GM21526 (cell line): ENCODE measurements around the gene NUDT8.
"Not testable (repeated sequence)": the region's sequence is repeated elsewhere in the genome, so short reads cannot be mapped to it uniquely, and the experiment has no call there.

Source experiments
- ATAC-seq: cut with Tn5 transposase; IDR thresholded peaks from one replicate; pipeline ENCODE4 v1.9.1; 2021; ENCODE audit warnings: moderate library complexity; ENCODE audit not compliant: unreplicated experiment, low FRiP score

NUDT8 gene

DNA sequence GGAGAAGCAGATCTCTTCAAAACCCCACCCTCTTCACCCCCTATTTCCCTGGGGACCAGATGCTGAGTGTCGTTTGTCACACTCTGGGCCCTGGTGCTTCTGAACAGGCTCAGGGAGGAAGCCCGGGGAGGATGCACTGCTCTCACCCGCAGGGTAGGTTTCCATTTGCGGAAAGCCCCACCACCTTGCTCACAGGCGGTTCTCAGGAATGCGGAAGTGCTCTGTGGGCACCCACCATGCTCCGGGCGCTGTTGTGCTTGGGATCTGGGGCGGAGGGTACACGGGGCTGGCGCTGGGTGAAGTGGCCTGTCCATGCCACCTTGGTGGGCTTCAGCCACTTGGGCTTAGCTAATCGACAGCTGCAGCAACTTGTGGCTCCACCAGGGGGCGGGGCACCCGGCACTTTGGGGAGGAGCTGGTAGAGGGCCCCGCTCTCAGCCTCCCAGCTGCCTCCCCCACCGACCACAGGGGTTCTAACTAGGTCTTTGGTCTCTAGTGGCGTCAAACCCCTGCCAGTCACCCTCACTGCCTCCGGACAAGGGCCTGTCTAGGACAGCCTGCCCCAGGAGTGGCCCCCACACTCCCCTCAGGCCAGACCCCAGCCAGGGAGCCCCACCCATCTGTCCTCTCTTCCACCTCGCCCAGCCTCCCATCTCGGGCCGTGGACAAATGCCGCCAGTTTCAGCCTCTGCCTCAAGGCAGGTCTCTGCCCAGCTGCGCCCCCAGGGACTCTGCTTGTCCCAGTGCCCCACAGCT, 15.6 kb downstream of the NUDT8 start:
- ATAC-seq: no peak

DNA sequence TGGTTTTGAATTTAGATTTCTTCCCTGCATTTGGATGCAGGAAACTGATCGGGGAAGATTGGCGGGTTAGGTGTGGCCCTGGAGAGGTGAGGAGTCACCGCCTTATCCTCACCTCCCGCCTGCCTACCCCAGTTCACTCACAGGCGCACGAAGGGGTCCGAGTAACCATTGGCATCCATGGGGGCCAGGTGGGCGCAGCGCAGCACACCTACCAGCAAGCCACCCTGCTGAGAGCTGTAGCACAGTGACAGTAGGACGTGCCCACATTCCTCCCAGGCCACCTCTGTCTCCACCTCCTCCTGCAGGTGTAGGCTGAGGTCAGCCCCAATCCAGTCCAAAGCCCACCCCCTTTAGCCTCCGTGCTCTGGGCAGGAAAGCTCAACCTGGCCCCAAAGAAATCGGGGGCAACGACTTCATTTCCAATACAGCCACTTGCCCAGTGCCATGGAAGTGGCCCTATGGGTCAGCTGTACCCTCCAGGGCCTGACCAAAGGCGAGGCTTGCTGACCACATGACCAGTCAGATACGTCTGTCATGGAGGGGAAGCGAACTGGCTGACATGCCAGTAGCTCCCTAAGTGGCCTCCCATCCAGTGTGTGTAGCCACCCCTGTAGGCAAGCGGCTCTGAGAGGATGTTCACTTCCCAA, 16.3 kb downstream of the NUDT8 start:
- no peak for ATAC-seq

- no peak for ATAC-seq
Measured at GRCh38 chr11:67612751-67613150, 17.0 kb downstream of the NUDT8 start.

- ATAC-seq: no peak
Measured at GRCh38 chr11:67611704-67612587, 17.8 kb downstream of the NUDT8 start.

GRCh38 chr11:67611165-67611564, 18.6 kb downstream of the NUDT8 start:
- no peak for ATAC-seq

DNA sequence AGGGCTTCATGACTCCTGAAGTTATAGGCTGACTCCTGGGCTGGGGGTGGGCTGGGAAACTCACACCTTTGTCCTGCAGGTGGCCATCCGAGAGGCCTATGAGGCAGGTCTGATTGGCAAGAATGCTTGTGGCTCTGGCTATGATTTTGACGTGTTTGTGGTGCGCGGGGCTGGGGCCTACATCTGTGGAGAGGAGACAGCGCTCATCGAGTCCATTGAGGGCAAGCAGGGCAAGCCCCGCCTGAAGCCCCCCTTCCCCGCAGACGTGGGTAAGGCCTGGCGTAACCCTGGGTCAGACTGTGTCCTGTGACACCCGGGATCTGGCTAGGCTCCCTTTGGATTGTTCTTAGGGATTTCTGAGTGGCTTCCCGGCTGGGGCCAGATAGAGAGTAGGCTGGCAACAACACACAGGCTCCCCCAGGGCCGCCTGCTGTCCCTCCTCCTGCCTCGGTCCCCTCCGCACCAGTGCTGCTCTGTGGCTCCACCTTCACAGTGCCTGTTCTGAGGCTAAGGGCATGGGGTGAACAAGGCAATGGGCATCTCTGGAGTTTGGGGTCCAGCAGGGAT, 19.4 kb downstream of the NUDT8 start:
- no peak for ATAC-seq

- ATAC-seq: no peak
Measured at GRCh38 chr11:67609316-67609715, 20.4 kb downstream of the NUDT8 start.

GRCh38 chr11:67608486-67608885, 21.3 kb downstream of the NUDT8 start:
- ATAC-seq: no peak

DNA sequence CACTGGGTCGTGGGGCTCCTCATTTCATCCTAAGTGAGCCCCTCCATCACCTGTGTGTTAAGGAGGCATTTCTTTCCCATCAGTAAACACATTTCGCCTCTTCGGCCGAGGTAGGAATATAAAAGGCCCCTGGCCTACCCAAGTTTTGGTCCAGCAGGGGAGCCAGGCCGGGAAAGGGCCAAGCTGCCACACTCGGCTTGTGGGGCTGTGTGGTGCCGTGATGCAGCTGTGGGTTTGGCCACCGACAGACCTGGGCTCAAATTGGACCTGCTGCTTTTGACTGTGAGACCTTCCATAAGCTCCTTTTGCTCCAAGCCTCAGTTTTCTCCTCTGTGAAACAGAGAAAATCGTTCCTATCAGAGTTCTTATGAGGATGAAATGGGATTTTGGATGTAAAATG, 22.2 kb downstream of the NUDT8 start:
- ATAC-seq: no peak

- ATAC-seq: peak; percentile 86
Measured at GRCh38 chr11:67606492-67607295, 23.0 kb downstream of the NUDT8 start, which contains the start of gene NDUFV1. TSS of gene NDUFV1 (plus strand) at chr11:67606936. CDS start at chr11:67607005, 69 bp downstream.

GRCh38 chr11:67606093-67606491, 23.6 kb downstream of the NUDT8 start:
- no peak for ATAC-seq

GRCh38 chr11:67605231-67606011, 24.3 kb downstream of the NUDT8 start:
- no peak for ATAC-seq

- ATAC-seq: no peak
Measured at GRCh38 chr11:67604815-67605214, 24.9 kb downstream of the NUDT8 start.

GRCh38 chr11:67604119-67604518, 25.6 kb downstream of the NUDT8 start:
- ATAC-seq: not testable (repeated sequence)

DNA sequence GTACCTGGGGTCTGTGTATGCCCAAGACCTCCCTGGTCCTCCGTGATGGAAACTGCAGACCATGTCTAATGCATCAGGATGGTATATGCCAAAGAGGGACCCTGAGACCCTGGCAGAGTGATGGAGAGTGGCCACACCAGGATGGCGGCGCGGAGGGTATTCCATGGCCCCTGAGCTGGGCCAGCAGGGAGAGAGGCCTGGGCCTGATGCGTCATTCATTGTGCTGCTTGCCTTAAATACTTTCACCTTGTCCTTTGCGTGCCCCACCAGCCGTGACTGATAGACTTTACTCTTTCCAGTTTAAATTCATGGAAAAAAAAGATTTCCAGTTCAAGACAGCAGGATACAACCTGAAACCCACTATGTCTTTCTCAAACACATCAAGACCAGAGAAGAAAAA, 28.6 kb downstream of the NUDT8 start:
- no peak for ATAC-seq

DNA sequence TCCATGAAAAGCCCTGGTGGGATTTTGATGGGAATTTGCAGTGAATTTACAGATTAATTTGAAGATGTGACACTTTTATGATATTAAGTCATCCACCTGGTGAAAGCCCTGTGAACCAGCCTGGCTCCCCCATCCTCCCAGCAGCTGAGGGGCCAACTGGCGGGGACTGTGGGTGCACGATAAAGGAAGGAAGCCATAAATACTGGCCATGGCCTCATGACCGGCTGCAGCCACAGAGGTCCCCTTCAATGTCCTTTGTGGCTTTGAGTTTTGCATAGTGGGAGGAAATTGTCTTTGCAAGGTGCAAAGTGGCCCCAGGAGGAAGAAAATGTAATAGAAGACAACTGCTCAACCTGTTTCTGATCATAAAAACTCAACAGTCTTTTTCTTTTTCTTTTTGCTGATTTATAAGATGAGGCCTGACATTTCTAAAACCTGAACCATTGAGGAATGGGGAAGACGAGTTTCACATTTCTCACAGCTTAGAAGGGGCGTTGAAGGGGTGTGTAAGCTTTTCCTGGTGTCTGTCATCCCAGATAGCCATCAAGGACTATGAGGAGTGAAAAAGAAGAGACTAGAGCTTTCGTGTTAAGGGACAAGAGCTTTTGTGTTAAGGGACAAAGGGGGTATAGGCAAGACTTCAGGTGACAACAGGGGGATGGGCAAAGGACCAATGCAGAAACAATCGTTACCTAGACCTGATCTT, 29.3 kb downstream of the NUDT8 start:
- ATAC-seq: no peak

DNA sequence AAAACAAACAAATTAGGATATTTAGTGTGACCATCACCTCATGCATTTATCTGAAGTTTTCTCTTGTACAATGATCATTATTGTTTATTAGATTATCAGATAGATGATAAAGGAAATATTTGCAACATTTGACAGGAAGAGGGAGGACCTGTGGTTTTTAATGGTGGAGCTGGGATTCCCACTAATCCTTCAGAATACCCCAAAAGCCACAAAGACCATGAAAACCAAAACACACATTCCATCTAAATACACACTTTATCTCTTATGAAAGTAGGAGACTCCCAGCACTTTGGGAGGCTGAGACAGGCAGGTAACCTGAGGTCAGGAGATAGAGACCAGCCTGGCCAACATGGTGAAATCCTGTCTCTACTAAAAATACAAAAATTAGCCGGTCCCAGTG, 30.6 kb downstream of the NUDT8 start:
- ATAC-seq: no peak

- ATAC-seq: not testable (repeated sequence)
Measured at GRCh38 chr11:67597963-67598362, 31.8 kb downstream of the NUDT8 start.

DNA sequence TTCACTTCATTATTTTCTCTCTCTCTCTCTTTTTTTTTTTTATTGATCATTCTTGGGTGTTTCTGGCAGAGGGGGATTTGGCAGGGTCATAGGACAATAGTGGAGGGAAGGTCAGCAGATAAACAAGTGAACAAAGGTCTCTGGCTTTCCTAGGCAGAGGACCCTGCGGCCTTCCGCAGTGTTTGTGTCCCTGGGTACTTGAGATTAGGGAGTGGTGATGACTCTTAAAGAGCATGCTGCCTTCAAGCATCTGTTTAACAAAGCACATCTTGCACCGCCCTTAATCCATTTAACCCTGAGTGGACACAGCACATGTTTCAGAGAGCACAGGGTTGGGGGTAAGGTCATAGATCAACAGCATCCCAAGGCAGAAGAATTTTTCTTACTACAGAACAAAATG, 32.3 kb downstream of the NUDT8 start:
- not testable (repeated sequence) for ATAC-seq
